BE2C (cell line): ENCODE data around the gene TBX19.

Experiments used
- DNase-seq: peaks from one replicate; pipeline ENCODE4 v3.0.0-alpha.2; 2020
- H3K27me3 ChIP-seq: fragments of 250-450 bp; sonication (Bioruptor Pico); 2 replicates; pipeline ENCODE4 v1.5.1; 2020; ENCODE audit warnings: mild to moderate bottlenecking
- H3K36me3 ChIP-seq: fragments of 250-450 bp; sonication (Bioruptor Pico); 2 replicates; pipeline ENCODE4 v1.5.1; 2020; ENCODE audit warnings: mild to moderate bottlenecking
- H3K4me1 ChIP-seq: fragments of 250-450 bp; sonication (Bioruptor Pico); 2 replicates; pipeline ENCODE4 v1.5.1; 2020
- H3K4me3 ChIP-seq: 2 replicates; pipeline ENCODE4 v1.5.1; 2011; ENCODE audit warnings: low read depth, low read length
- H3K9me3 ChIP-seq: fragments of 250-450 bp; sonication (Bioruptor Pico); 2 replicates; pipeline ENCODE4 v1.5.1; 2020
- CTCF ChIP-seq: IDR thresholded peaks from 2 replicates; pipeline ENCODE4 v1.5.1; 2012; ENCODE audit warnings: mild to moderate bottlenecking, low read depth, low read length

TBX19 gene

DNA sequence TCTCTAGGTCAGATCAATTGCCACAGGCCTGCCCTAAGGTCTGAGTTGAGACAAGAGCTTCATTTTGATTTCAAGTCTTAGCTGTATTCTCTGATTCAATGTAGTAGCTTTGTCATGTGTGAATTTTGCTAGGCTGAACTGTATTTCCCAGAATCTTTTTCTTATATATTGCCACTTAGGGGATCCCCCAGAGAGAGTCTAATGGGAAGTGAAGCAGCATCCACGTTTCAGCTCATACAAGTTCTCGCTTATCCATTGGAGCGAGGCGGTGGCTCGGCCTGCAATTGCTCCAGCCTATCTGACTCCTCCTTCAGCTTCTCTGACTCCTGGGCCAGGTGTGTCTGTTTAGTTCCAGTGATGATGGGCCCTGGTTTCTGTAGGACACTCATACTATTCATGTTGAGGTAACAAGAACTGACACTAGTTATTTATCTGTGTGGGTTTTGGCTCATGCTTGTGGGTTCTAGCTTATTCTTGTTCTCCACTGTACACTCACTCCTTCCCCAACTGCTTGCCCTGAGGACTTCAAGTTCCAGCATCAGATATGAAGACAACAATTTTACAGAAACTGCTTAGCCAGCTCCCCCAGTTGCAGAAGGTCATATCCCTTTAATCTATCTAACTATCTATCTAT, 48.2 kb downstream of the TBX19 start:
- DNase-seq = no peak
- no peaks in the 10 kb centered on the region for H3K27me3 ChIP-seq
- no peak overlapping the region for H3K4me3 ChIP-seq
- H3K36me3 ChIP-seq = no peaks in the 10 kb centered on the region
- no peaks in the 10 kb centered on the region for H3K9me3 ChIP-seq
- no peaks in the 10 kb centered on the region for H3K4me1 ChIP-seq
- no peak for TF ChIP-seq CTCF

- Histone ChIP-seq H3K36me3 (no peaks in the 10 kb centered on the region), H3K4me1 (no peaks in the 10 kb centered on the region), H3K27me3 (no peaks in the 10 kb centered on the region), H3K4me3 (no peak overlapping the region), H3K9me3 (no peaks in the 10 kb centered on the region)
- DNase-seq = no peak
- TF ChIP-seq CTCF = no peak
Measured at GRCh38 chr1:168330285-168330684, 49.6 kb downstream of the TBX19 start.

- no peak for DNase-seq
- Histone ChIP-seq H3K27me3 (no peaks in the 10 kb centered on the region), H3K9me3 (no peaks in the 10 kb centered on the region), H3K4me3 (no peak overlapping the region), H3K36me3 (no peaks in the 10 kb centered on the region), H3K4me1 (no peaks in the 10 kb centered on the region)
- TF ChIP-seq CTCF = no peak
Measured at GRCh38 chr1:168331569-168331968, 50.9 kb downstream of the TBX19 start.

DNA sequence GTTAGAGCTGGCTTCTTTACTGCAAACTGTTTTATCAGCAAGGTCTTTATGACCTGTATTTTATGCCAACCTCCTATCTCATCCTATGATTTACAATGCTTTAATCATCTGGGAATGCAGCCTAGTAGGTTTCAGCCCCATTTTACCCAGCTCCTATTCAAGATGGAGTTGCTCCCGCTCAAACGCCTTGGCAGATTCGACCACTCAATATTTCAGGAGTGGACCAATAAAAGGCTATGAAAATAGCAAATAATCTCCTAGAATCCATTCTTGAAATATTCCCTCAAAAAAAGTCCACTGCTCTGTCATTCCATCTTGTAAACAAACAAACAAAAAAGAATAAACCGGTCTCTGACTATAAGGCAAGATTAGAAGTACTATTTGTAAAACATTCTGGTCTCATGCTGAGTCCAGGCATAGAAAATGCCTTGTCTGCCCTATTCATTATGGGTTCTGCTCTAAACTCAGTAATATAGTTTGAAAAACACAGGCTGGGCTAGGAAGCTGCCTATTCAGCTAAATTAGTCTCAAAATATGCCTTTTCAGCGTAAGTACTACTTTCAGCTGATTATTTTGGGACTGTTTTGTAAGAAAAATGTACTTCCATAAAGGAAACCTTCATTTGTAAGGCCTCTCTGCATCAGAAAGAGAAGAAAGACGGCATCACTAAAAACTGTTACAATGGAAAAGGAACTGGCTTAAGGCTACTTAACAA, 53.0 kb downstream of the TBX19 start:
- H3K9me3 ChIP-seq = no peaks in the 10 kb centered on the region
- no peaks in the 10 kb centered on the region for H3K27me3 ChIP-seq
- no peak for TF ChIP-seq CTCF
- peaks cover 4% of the 10 kb centered on the region for H3K4me1 ChIP-seq
- no peak overlapping the region for H3K4me3 ChIP-seq
- no peak for DNase-seq
- no peaks in the 10 kb centered on the region for H3K36me3 ChIP-seq

- DNase-seq = no peak
- no peak overlapping the region for H3K4me3 ChIP-seq
Measured at GRCh38 chr1:168335500-168335899, 54.8 kb downstream of the TBX19 start.

More at GRCh38 chr1:168335500-168335899, 54.8 kb downstream of the TBX19 start:
- H3K27me3 ChIP-seq = no peaks in the 10 kb centered on the region
- no peaks in the 10 kb centered on the region for H3K36me3 ChIP-seq
- TF ChIP-seq CTCF = no peak
- H3K4me1 ChIP-seq = peaks cover 5% of the 10 kb centered on the region
- H3K9me3 ChIP-seq = no peaks in the 10 kb centered on the region
